Measurements from ENCODE around the gene NPAS3.

The NPAS3 gene

DNA sequence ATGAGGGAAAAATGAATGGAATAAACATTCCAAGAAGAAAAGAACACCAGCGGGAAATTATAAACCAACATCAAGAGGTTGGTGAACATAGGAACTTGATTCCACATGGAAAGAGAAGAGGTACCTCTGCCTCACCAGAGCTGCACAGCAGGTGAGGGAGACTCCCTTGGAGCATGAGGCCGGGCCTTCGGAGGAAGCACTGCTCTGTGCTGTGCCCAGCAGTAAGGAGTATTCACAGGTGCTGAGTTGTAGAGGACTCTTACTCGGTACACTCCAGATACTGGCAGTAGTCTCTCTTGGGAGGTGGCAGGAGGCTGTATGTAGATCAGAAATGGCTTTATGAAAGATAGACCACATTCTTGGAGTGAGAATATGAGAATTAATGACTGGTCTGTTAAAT, 76.0 kb downstream of the NPAS3 start:
- no peak for DNase-seq (ENCODE audit: low read depth, low spot score)

GRCh38 chr14:33016613-33017012, 77.9 kb downstream of the NPAS3 start:
- DNase-seq (ENCODE audit: low read depth, low spot score): no peak

DNA sequence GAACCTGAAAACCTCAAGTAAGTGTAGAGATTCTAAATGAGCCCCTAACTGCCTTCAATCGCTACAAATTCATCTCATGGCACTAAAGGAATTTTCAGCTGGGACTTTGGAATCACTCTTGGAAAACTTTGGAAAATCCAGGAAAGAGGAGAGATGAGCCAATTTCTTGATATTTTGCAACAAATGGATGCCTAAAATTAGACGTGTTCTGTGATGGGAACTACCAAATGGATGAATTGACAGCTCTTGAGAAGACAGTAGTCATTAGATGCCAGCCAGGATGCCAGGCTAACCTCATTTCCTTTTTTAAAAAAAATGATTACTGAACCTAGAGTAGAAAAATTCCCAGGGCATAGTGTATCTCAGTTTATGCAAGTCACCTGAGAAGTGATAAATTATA, 78.3 kb downstream of the NPAS3 start:
- no peak for DNase-seq (ENCODE audit: low read depth, low spot score)

GRCh38 chr14:33019346-33019745, 80.7 kb downstream of the NPAS3 start:
- no peak for DNase-seq (ENCODE audit: low read depth, low spot score)

DNA sequence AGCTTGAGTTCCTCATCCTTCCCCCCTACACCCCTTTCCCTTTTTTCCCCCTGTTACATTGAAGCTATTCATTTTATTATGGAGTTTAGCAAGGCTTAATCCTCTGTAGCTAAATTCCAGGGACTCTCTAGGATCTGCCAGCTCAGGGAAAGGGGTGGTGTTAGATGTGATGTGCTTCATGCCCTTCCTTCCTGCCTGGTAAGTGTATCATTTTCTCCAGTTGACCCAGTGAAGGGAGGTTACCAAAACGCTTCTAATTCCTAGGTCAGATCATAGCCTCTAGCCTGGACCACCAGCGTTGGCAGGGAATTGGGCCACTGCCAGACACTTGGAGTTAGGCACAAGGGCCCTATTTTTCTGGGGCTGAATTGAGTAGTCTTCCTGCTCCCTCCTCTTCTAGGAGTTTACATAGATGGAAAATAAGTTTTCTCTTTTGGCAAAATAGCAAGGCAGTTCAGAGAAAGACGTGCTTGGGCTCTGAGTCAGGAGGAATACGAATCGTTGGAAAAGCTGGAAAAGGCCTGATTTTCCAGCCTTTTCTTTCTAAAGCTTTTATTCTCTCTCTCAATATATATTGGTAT, 88.3 kb downstream of the NPAS3 start:
- no peak for DNase-seq (ENCODE audit: low read depth, low spot score)

GRCh38 chr14:33029511-33029910, 90.8 kb downstream of the NPAS3 start:
- DNase-seq (ENCODE audit: low read depth, low spot score): no peak

GRCh38 chr14:33030386-33030785, 91.7 kb downstream of the NPAS3 start:
- no peak for DNase-seq (ENCODE audit: low read depth, low spot score)

DNA sequence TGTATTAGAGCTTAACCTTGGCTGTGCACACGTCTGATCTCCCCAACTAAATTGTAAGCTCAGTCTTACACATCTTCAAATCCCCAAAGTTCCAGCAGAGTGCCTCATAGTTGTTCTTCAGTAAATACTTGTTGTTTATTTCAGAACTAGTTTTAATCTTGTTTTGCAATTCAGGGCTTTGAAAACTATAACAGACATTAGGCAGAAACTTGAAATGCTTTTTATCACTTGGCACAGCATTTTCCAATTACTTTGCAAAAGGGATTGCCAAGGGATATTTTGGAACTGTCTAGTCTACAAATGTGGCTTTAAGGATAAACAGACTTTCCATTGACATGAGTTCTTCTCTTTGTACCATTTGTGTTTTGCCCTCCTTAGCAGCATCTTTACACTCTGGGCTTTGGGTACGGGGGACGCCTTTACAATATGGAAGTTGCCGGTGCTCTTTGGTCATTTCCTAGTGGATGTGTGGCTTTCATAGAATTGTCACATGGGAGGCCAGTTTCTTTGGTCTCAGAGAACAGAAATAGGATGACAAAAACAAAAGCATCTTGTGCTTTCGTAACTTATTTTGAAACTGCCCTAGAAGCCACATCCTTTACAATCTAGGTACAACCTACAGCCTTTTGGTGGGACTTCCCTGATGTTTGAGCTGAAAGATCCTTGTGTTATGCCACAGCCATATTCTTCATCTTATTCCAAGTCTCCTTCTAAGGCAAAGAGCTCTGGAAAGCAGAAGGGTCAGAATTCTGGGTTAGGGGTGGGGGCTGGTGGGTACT, 96.9 kb downstream of the NPAS3 start:
- DNase-seq (ENCODE audit: low read depth, low spot score): no peak

DNA sequence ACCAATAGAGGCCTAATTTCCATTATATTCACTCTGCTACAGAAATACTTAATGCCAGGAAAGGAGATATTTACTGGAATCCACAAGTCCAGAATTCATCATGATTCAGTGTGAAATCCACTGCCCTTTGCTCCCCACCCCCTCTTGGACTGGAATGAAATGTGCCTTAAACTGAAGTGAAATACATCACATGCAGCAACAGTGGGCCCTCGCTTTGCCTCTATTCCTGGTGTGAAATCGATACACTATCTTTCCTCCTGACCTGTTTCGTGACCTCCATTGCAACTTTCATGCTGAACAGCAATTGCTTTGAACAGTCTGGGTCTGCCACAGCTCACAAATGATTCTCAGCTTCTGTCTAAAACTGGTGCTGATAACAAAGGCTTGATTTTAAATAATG, 100.6 kb downstream of the NPAS3 start:
- no peak for DNase-seq (ENCODE audit: low read depth, low spot score)

DNA sequence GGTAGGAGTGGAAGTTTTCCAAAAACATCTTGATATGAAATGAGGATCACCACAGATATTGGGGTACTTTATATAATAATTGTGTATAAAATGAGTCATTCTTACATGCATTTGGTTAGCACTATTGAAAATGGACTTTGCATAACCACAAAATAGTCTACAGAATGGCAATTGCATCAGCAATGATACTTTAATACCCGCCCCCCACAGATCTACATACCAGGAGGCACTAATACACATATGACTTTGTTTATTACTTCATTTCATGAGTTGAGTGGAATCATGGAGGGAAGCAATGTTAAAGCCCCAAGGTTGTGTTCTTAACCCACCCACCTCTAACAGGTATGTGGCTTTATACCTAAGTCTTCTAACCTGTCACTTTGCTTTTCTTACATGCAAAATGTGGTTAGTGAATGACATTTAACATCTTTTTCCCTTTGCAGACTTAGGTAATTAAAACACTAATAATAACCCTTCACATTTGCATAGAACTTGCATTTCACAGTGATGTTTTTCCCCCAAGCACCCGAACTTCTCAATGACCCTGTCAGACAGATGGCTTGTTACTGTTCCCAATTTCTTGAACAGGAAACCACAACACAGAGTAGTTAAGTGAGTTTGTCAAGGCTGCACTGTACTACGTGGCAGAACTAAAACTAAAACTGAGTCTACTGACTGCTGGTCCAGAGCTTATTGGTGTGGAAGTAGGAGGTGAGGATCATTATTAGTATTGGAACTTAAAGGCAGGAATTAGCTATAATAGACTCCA, 101.9 kb downstream of the NPAS3 start:
- DNase-seq (ENCODE audit: low read depth, low spot score): no peak

DNA sequence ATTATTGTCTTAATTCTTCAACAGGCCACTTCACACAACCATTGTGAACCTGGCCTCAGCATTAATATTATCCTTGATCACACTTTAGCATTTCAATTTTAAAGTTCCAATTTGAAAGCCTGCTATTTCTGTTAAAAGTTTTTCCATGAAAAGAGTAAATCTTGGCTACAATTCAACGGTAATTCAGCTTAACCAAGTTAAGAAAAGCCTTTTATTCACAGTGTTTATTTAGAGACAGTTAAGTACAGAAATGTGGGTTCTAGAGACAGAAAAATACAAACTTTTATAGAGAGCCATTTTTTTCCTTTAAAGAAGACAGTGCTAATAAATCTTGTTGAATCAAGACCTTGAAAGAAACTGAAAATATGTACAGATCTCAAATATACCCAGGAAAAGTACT, 103.9 kb downstream of the NPAS3 start:
- DNase-seq (ENCODE audit: low read depth, low spot score): no peak

DNA sequence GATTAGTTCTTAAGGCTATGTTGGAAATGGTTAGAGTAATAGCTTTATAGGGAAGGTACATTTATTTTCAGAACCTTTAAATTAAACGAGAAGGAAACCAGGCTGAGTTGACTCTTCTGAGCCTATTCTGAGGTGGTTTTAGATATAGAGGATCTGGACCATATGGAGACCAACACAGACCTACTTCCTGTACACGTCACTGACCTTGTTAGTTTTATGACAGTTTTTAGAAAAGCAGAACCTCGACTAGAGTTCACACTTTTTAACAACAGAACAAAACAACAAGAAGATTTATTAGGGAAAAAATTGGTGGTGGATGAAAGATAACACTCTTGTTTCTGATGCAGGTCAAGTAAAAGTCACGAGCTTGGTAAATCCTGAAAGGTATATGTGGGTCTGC, 107.1 kb downstream of the NPAS3 start:
- no peak for DNase-seq (ENCODE audit: low read depth, low spot score)

DNA sequence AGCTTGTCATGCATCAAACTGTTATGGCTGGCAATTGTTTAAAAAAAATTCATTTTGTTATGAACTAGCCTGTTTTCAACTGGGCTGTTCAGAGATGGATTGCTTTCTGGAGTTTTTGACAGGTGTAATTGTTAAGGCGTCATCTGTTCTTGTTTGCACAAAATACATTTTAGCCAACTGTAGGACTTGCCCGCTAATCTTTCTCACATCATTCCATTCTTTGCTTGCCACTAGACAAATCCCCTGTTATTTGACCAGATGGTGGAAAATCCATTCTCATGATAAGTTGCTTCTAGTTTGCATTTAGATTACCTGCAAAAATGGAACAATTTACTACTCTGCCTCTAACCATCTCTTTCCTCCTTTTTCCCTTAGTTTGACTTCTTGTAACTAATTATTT, 114.3 kb downstream of the NPAS3 start:
- DNase-seq (ENCODE audit: low read depth, low spot score): no peak

GRCh38 chr14:33056213-33056612, 117.5 kb downstream of the NPAS3 start:
- no peak for DNase-seq (ENCODE audit: low read depth, low spot score)

DNA sequence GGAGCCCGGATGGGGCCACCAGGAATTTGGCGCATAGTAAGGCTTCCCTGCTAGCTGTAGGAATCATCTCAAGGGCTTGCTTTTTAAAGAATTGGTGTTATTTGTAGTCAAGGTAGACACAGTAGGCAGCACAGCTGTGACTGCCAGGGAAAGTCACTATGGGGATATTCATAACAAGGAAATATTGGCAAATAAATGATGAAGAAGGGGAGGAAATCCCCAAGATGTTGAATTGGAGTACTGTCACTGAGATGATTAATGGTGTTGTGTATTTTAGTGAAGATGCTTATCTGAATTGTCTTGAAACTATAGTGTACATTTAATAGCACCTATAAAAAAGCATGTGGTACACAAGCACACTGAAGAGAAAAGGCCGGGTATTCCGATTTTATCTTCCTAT, 118.9 kb downstream of the NPAS3 start:
- DNase-seq (ENCODE audit: low read depth, low spot score): no peak

GRCh38 chr14:33061667-33062325, 123.1 kb downstream of the NPAS3 start:
- no peak for DNase-seq (ENCODE audit: low read depth, low spot score)

DNA sequence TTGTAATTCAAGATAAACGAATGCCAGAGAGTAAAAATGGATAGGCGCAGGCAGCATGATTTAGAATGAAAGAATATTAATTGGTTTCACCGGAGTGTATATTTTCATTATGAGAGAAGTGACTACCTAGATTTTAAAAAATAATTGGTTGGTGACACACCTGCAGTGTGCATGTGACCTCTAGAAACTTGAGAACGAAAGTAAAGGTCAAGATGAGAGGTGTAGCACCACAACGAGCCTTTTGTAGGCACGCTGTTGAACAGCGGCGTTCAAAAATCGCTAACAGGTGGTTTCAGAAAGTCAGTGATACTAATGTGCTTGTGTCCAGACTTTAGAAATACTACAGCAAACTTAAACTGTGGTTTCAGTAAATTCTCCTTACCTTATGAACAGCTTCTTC, 123.8 kb downstream of the NPAS3 start:
- DNase-seq (ENCODE audit: low read depth, low spot score): no peak

- no peak for DNase-seq (ENCODE audit: low read depth, low spot score)
Measured at GRCh38 chr14:33062881-33063280, 124.2 kb downstream of the NPAS3 start.

DNA sequence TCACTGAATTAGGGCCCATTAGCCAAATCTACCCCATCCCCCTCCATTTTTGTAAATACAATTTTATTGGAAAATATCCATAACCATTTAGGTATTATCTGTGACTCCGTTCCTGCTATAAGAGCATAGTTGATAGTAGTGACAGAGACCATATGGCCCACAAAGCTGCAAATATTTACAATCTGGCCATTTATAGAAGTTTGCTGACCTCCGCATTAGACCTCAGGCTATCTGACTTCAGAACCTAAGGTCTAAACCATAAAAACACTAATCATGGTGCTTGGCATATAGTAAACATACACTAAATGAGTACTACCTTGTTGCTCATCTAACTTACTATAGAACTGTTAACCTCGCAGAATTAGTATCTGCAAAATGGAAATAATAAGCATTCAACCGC, 124.8 kb downstream of the NPAS3 start:
- no peak for DNase-seq (ENCODE audit: low read depth, low spot score)

GRCh38 chr14:33065634-33066033, 127.0 kb downstream of the NPAS3 start:
- DNase-seq (ENCODE audit: low read depth, low spot score): no peak

- DNase-seq (ENCODE audit: low read depth, low spot score): no peak
Measured at GRCh38 chr14:33068040-33068439, 129.4 kb downstream of the NPAS3 start.

- DNase-seq (ENCODE audit: low read depth, low spot score): no peak
Measured at GRCh38 chr14:33068626-33069025, 129.9 kb downstream of the NPAS3 start.

All from activated naive CD8-positive, alpha-beta T cell treated with anti-CD3 and anti-CD28 coated beads, Interleukin-2, amount 50 U/mL, for 16 hours (primary cell).